ENCODE data around the gene FKBP10. TPM values are rescaled to one million over a fixed set of nuclear protein-coding genes. Genes with fewer than 3 reads are reported as not detected.

Gene FKBP10
- polyA plus RNA-seq, 2 of the 4 experiments (the other 2 are of a cell fraction) = 109 to 119 TPM

DNA sequence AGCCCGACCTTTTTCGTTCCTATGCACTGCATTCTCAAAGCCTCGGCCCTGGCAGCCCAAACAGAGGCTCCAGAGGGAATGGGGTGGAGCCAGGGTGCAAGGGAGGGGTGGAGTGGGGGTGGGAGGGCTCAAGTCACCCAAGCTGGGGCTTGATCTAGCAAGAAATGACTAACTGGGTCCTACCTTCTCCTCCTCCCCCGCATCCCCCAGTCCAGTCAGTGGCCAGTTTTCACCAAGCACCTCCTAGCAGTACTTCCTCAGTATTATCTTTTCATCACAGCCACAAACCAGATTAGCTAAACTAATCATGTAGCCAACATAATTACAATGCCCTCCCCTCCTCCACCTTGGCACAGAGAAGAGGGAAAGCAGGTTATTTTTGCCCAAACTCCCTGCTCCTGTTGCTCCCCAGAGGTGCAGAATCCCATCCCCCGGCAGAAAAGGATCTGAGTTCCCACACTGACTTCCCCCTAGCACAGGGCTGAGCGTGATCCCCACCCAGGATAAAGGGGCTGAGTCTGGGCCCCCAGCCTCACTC lies 28.5 kb upstream of the FKBP10 start:
- H3K4me1 ChIP-seq = peaks cover 55% of the 10 kb centered on the region
- no peak for FAIRE-seq
- WGBS (ENCODE audit: missing lambda C conversion rate) = 14% methylated on average over 6 of the region's 6 CpGs

GRCh38 chr17:41785091-41785858 lies 27.5 kb upstream of the FKBP10 start:
- 7% methylated on average over 11 of the region's 13 CpGs for WGBS (ENCODE audit: missing lambda C conversion rate)
- H3K4me1 ChIP-seq = peaks cover 48% of the 10 kb centered on the region
- ATAC-seq (no peak), FAIRE-seq (no peak), DNase-seq (ENCODE audit: low read depth in 1 of 2, low spot score in 1 of 2) (peak in 1 of 2 experiments; percentile 78)
- POLR2A ChIA-PET = interaction anchor here (0.8 to 2.5 kb wide), 10 partner anchors 8 to 96 kb away, joined by 3 to 55 read pairs (median 15); partner anchors contain the start of genes EIF1 and P3H4
- H3K4me2 ChIP-seq = peak overlapping the region; percentile 90
- H3K9me3 ChIP-seq = no peaks in the 10 kb centered on the region
- no peak for TF ChIP-seq JUNB (IDR thresholded peaks at IDR 0.05)
- 0 out of 2 replicates have a peak, but pooled peaks have one; percentile 14 for TF ChIP-seq GATA3 (IDR thresholded peaks at IDR 0.05; ENCODE audit: borderline replicate concordance)
- peak; percentile 54; the same call in 1 of the 2 replicates for TF ChIP-seq MAZ (IDR thresholded peaks at IDR 0.05; ENCODE audit: borderline replicate concordance, low read depth, low read length)
- H3K27ac ChIP-seq = peak overlapping the region; percentile 86
- H3K4me3 ChIP-seq = peak overlapping the region; percentile 83
- CTCF ChIA-PET = interaction anchor here (0.6 to 96.0 kb wide), 17 partner anchors 3 to 180 kb away, joined by 3 to 3262 read pairs (median 5); partner anchors contain the start of genes EIF1, FKBP10, GAST and HAP1

More for the DNA sequence above, 28.5 kb upstream of the FKBP10 start:
- Histone ChIP-seq H3K27ac (peak overlapping the region; percentile 86), H3K9me3 (no peaks in the 10 kb centered on the region), H3K4me2 (peak overlapping the region; percentile 90), H3K4me3 (peak overlapping the region; percentile 83)
- ATAC-seq = peak; percentile 23 to 37; a peak in 5 of 6 replicates
- DNase-seq (ENCODE audit: low read depth in 1 of 2, low spot score in 1 of 2) = peak; percentile 80 to 92
- ChIA-PET POLR2A (interaction anchor here (0.9 to 1.0 kb wide), 2 partner anchors 9 to 12 kb away, joined by 3 to 5 read pairs; no protein-coding TSS in a partner anchor), CTCF (interaction anchor here (52.0 to 96.0 kb wide), 2 partner anchors 4 to 34 kb away, joined by 3262 read pairs; partner anchors contain the start of genes FKBP10, GAST, HAP1 and JUP)
- TF ChIP-seq HOXA7 (CRISPR knock-in tag; IDR thresholded peaks at IDR 0.05) (no peak), JUN (IDR thresholded peaks at IDR 0.05) (peak in 1 of 2 experiments; percentile 47; a peak in 1 of 5 replicates)

GRCh38 chr17:41785859-41786226 lies 27.0 kb upstream of the FKBP10 start:
- 0% methylated on average over 16 of the region's 22 CpGs for WGBS (ENCODE audit: missing lambda C conversion rate)
- Histone ChIP-seq H3K9me3 (no peaks in the 10 kb centered on the region), H3K4me1 (peaks cover 48% of the 10 kb centered on the region), H3K4me3 (peak overlapping the region; percentile 83), H3K4me2 (peak overlapping the region; percentile 90), H3K27ac (peak overlapping the region; percentile 86)
- FAIRE-seq (no peak), DNase-seq (ENCODE audit: low read depth in 1 of 2, low spot score in 1 of 2) (peak in 1 of 2 experiments; percentile 71), ATAC-seq (peak; percentile 1 to 5; a peak in 4 of 6 replicates)
- TF ChIP-seq NR3C1 (IDR thresholded peaks at IDR 0.05) = no peak
- TF ChIP-seq MAX (IDR thresholded peaks at IDR 0.05) = 0 out of 2 replicates have a peak, but pooled peaks have one; percentile 12
- POLR2A ChIA-PET = interaction anchor here (0.7 to 2.5 kb wide), 14 partner anchors 9 to 174 kb away, joined by 3 to 55 read pairs (median 12); partner anchors contain the start of genes EIF1, HAP1 and P3H4
- CTCF ChIA-PET = interaction anchor here (0.6 to 96.0 kb wide), 22 partner anchors 2 to 910 kb away, joined by 3 to 3262 read pairs (median 5); partner anchors contain the start of genes ACLY, EIF1, FKBP10 and GAST

GRCh38 chr17:41786227-41787020 lies 26.4 kb upstream of the FKBP10 start, which contains the start of gene JUP:
Gene JUP (minus strand): TSS chr17:41786711. CDS start chr17:41771854, 14,857 bp downstream.
- peak within 1 kb of the TSS; percentile 86 for H3K27ac ChIP-seq
- TF ChIP-seq EHF (CRISPR knock-in tag; IDR thresholded peaks at IDR 0.05) = 0 out of 2 replicates have a peak, but pooled peaks have one; percentile 26
- no peak for TF ChIP-seq NR3C1 (IDR thresholded peaks at IDR 0.05)
- no peak for TF ChIP-seq NFE2L2 (conservative IDR thresholded peaks at IDR 0.05; ENCODE audit: low read length)
- TF ChIP-seq, protein P1, sequence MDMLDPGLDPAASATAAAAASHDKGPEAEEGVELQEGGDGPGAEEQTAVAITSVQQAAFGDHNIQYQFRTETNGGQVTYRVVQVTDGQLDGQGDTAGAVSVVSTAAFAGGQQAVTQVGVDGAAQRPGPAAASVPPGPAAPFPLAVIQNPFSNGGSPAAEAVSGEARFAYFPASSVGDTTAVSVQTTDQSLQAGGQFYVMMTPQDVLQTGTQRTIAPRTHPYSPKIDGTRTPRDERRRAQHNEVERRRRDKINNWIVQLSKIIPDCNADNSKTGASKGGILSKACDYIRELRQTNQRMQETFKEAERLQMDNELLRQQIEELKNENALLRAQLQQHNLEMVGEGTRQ (IDR thresholded peaks at IDR 0.05) = 0 out of 2 replicates have a peak, but pooled peaks have one; percentile 3
- TF ChIP-seq POLR2A (IDR thresholded peaks at IDR 0.05; ENCODE audit: low read length) = peak; percentile 85
- TF ChIP-seq HDAC2 (IDR thresholded peaks at IDR 0.05) = no peak
- TF ChIP-seq, protein P2, sequence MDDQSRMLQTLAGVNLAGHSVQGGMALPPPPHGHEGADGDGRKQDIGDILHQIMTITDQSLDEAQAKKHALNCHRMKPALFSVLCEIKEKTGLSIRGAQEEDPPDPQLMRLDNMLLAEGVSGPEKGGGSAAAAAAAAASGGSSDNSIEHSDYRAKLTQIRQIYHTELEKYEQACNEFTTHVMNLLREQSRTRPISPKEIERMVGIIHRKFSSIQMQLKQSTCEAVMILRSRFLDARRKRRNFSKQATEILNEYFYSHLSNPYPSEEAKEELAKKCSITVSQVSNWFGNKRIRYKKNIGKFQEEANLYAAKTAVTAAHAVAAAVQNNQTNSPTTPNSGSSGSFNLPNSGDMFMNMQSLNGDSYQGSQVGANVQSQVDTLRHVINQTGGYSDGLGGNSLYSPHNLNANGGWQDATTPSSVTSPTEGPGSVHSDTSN (IDR thresholded peaks at IDR 0.05) = peak; percentile 99
- peak; percentile 60; the same call in 1 of the 2 replicates for TF ChIP-seq KDM5A (IDR thresholded peaks at IDR 0.05)
- TF ChIP-seq RCOR1 (IDR thresholded peaks at IDR 0.05; ENCODE audit: low read depth, low read length) = 0 out of 2 replicates have a peak, but pooled peaks have one; percentile 65
- TF ChIP-seq EHMT2 (IDR thresholded peaks at IDR 0.05; ENCODE audit: low read depth) = no peak
- TF ChIP-seq REST (IDR thresholded peaks at IDR 0.05) = no peak; the same call in 1 of the 2 replicates

More at GRCh38 chr17:41786227-41787020, 26.4 kb upstream of the FKBP10 start, which contains the start of gene JUP:
- CTCF ChIA-PET = interaction anchor here (0.6 to 96.0 kb wide), 24 partner anchors 1 to 909 kb away, joined by 3 to 3262 read pairs (median 4); partner anchors contain the start of genes ACLY, EIF1, FKBP10 and GAST
- peak; percentile 90 to 95 for ATAC-seq
- peaks cover 43% of the 10 kb centered on the region for H3K4me1 ChIP-seq
- peak within 1 kb of the TSS; percentile 90 for H3K4me2 ChIP-seq
- WGBS (ENCODE audit: missing lambda C conversion rate) = 1% methylated on average over 43 of the region's 79 CpGs
- no peaks in the 10 kb centered on the region for H3K9me3 ChIP-seq
- H3K4me3 ChIP-seq = peak within 1 kb of the TSS; percentile 83
- POLR2A ChIA-PET = interaction anchor here (0.7 to 2.5 kb wide), 19 partner anchors 9 to 173 kb away, joined by 3 to 55 read pairs (median 9); partner anchors contain the start of genes ACLY, EIF1, HAP1 and ODAD4
- peak; percentile 100 for DNase-seq (ENCODE audit: low read depth in 1 of 2, low spot score in 1 of 2)
- FAIRE-seq = peak; percentile 99

Data from A549 (cell line).